ENCODE results near the gene TSPEAR. TPM values are rescaled to one million over a fixed set of nuclear protein-coding genes. Genes with fewer than 3 reads are reported as not detected.
"Not testable (repeated sequence)": the region's sequence is repeated elsewhere in the genome, so short reads cannot be mapped to it uniquely, and the experiment has no call there.

The TSPEAR gene
- total RNA-seq, 1 donor from 2014 or later, result not detected

GRCh38 chr21:44576025-44576420, 135.3 kb downstream of the TSPEAR start:
- DNase-seq (ENCODE audit: low spot score), result no peak
- no peak for ATAC-seq

GRCh38 chr21:44575307-44576024, 135.9 kb downstream of the TSPEAR start:
- ATAC-seq (no peak), DNase-seq (ENCODE audit: low spot score) (no peak)

- ATAC-seq, result peak; percentile 93
These were observed 136.7 kb downstream of the TSPEAR start for GRCh38 chr21:44574457-44575306.

GRCh38 chr21:44573630-44574456, 137.5 kb downstream of the TSPEAR start, which contains the start of gene KRTAP10-4:
KRTAP10-4 (plus strand) TSS chr21:44573729; CDS start chr21:44573759, 30 bp downstream.
- DNase-seq (ENCODE audit: low spot score), result not testable (repeated sequence)
- peak; percentile 14 for ATAC-seq

More at GRCh38 chr21:44574457-44575306, 136.7 kb downstream of the TSPEAR start:
- peak; percentile 86 for DNase-seq (ENCODE audit: low spot score)

DNA sequence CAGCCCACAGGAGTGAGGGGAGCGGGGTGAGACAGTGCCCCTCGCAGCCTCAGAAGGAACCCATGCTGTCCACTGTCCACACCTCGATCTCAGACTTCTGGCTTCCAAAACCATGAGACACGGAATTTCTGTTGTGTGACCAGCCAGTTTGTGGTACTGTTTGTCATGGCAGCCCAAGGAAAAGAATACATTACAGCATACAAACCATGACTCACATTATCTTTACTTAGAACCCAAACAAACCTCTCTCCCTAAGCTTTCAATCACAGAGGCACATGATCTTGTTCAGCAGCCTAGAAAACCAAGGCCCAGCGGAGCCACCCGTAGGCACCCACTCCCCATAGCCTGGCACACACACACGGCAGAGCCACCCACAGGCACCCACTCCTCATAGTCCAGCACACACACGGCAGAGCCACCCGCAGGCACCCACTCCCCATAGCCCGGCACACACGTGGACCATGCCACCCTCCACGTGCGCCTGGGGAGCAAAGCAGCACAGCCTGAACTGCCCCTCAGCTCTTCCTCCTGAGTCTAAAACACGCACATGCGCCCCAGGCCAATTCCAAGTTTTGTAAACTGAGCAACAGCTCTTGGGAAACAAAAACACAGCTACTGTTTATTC, 138.3 kb downstream of the TSPEAR start:
- no peak for DNase-seq (ENCODE audit: low spot score)
- ATAC-seq, result no peak

- DNase-seq (ENCODE audit: low spot score) (no peak), ATAC-seq (no peak)
These were observed 139.3 kb downstream of the TSPEAR start for GRCh38 chr21:44571844-44572782.

GRCh38 chr21:44571296-44571695, 140.1 kb downstream of the TSPEAR start:
- ATAC-seq (no peak), DNase-seq (ENCODE audit: low spot score) (no peak)

GRCh38 chr21:44569861-44570517, 141.4 kb downstream of the TSPEAR start:
- ATAC-seq (no peak), DNase-seq (ENCODE audit: low spot score) (no peak)

DNA sequence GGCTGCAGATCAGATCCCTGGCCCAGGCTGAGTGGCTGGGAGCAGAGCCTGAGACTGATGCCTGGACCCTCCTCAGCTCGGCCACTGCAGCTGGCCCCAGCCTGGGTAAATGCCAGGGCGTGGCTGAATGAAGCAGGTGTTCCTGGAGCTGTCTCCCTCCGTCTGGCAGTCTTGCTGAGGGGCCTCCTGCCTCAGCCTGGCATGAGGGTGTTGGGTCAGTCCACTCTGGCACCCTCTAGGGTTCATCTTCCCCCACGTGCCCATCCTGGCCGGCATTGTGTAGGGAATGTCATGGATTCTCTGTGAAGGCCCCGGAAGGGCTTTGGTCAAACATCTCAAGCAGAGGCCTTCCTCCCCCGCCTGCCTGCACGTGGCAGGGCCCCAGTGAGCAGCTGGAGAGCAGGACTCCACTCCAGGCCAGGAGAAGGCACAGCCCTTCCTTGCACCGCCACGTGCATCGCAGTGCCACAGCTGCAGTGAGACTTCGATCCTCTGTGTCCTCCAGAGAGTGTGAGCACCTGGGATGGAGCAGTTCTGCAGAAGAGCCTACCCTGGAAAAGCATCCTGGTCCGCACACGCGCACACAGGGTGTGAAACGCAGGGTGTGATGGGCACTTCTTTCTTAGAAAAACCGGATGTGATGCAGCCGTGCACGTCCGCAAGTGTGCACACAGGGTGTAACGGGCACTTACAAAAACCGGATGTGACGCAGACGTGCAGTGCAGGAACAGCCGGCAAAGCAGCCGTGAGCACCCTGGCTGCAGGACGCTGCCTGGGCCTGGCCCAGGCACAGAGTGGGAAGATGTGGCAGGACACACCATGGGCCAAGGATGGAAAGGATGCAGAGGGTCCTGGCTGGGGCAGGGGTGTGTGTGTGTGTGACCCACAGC, 142.5 kb downstream of the TSPEAR start:
- DNase-seq (ENCODE audit: low spot score) (no peak), ATAC-seq (no peak)

GRCh38 chr21:44568261-44568660, 143.1 kb downstream of the TSPEAR start:
- ATAC-seq, result no peak

GRCh38 chr21:44567481-44568171, 143.7 kb downstream of the TSPEAR start:
- no peak for ATAC-seq

More at GRCh38 chr21:44568261-44568660, 143.1 kb downstream of the TSPEAR start:
- DNase-seq (ENCODE audit: low spot score), result no peak

GRCh38 chr21:44566403-44566802, 145.0 kb downstream of the TSPEAR start:
- ATAC-seq (no peak), DNase-seq (ENCODE audit: low spot score) (no peak)

More at GRCh38 chr21:44567481-44568171, 143.7 kb downstream of the TSPEAR start:
- DNase-seq (ENCODE audit: low spot score), result no peak

DNA sequence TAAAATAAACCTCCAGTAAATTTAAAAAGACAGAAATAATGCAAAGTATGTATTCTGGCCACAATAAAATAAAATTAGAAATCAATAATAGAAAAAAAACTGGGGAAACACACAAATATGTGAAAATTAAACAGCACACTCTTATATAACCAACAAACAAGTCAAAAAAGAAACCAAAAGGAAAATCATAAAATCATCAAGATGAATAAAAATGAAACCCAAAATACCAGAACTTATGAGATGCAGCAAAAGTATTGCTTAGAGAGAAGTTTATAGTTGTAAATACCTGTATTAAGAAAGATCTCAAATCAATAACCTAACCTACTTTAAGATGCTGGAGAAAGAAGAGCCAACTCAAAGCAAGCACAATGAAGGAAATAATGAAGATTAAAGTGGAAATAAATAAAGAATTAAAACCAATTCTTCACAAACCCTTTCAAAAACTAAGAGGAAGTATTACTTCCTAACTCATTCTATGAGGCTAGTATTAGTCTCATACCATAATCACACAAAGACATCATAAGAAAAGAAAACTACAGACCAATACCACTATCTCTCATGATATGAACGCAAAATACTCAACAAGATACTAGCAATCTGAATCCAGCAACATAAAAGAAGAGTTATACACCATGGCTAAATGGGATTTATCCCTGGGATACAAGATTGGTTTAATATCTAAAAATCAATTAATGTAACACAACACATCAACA, 146.3 kb downstream of the TSPEAR start:
- ATAC-seq (no peak), DNase-seq (ENCODE audit: low spot score) (no peak)

DNA sequence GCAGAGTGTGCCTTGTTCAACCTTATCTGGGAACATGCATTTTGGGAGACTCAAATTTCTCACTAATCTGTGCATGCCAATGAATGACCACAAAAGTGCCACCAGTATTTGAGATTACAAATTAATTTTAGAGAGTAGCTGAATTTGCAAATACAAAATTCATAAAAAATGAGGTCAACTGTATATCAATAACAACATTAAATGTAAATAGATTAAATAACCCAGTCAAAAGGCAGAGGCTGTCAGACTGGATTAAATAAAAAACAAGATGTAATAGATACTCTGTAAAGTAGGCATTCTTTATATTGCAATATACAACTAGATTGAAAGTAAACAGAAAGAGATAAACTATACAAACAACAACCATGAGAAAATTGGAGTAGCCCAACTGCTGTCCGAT, 147.3 kb downstream of the TSPEAR start:
- ATAC-seq (no peak), DNase-seq (ENCODE audit: low spot score) (no peak)

DNA sequence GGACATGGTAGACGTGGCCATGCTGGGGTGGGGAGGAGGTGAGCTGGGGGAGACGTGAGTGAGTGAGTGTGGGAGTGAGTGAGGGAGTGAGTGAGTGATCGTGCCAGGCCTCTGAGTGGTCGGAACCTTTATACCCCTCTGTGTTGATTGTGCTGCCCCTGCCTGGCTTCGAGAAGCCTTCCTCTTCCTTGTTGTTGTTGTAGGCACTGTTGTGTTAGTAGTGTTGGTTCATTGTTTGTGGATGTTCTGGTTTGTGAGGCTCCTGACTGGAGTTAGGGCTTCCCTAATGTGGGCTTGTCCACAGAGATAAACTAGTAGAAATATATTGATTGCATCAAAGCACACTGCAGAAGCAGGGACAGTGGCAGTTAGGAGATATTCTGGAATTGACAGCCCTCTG, 152.7 kb downstream of the TSPEAR start, which contains the start of gene KRTAP10-3:
Gene KRTAP10-3 (minus strand): TSS at position 101 of the 400 bp plus-strand sequence. CDS start 80 bp downstream, at position 21.
- no peak for ATAC-seq
- DNase-seq (ENCODE audit: low spot score), result no peak

GRCh38 chr21:44558329-44558675, 153.1 kb downstream of the TSPEAR start:
- ATAC-seq; DNase-seq (ENCODE audit: low spot score): not testable (repeated sequence)

All from left lobe of liver (tissue), 2 donors.